Fibroblast of upper back skin (primary cell): ENCODE data around the gene GJB3.

Experiments used
- DNase-seq: peaks from one replicate; pipeline ENCODE4 v3.0.0-alpha.2; 2013

GJB3 gene

GRCh38 chr1:34827341-34827941 lies 46.4 kb downstream of the GJB3 start:
- DNase-seq, result no peak

- no peak for DNase-seq
These were observed 47.6 kb downstream of the GJB3 start for GRCh38 chr1:34828611-34829010.

- DNase-seq, result peak; percentile 10
These were observed 48.2 kb downstream of the GJB3 start for GRCh38 chr1:34829250-34829649.

- DNase-seq, result no peak
These were observed 50.8 kb downstream of the GJB3 start for GRCh38 chr1:34831721-34832246.

GRCh38 chr1:34833711-34834110 lies 52.7 kb downstream of the GJB3 start:
- DNase-seq, result no peak
